RPMI7951 (cell line): ENCODE measurements around the gene TGFBR3. TPM values are rescaled to one million over a fixed set of nuclear protein-coding genes. Genes with fewer than 3 reads are reported as not detected.

ENCODE experiments used
- DNase-seq: peaks from one replicate; pipeline ENCODE4 v3.0.0-alpha.2; 2012; ENCODE audit warnings: low read depth
- total RNA-seq: library from RNA; depleted of rRNA; stranded (reverse); fragments of >200 nt; shearing (Covaris generic); gene quantifications from 2 replicates; pipeline ENCODE4 v1.2.3, GENCODE V29; 2014

Gene TGFBR3
- total RNA-seq, 1 experiment from 2014 or later: 7.3 TPM

DNA sequence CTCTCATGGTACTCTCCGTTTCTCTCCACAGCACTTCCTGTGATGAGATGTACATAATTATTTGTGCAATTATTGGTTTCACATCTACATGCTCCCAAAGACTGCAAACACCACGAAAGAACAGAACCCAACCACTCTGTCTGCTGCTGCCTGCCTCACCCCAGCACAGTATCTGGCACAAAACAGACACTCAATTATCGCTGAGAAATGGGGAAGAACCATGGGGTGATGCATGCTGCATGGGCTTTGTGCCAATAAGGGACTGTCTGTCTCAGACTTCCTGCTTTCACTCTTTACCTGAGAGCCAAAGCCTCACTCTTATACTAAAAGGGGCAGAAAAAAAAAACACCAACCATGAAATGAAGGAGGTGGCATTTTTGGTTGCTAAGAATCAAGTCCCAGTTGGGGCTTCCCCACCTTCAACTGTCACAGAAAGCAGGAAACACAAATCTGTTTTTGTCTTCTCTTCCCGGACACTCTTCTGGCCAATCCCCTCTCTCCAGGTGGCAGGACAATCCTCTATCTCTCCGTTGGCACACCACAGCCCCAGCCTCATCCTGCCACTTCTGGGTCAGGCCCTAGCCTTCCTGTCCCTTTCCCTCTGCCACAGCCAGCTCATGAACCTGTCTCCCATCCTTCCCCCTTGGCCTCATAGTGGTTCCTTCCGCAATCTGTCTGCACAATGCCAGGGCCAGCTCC, 82.0 kb downstream of the TGFBR3 start:
- DNase-seq: peak; percentile 23

DNA sequence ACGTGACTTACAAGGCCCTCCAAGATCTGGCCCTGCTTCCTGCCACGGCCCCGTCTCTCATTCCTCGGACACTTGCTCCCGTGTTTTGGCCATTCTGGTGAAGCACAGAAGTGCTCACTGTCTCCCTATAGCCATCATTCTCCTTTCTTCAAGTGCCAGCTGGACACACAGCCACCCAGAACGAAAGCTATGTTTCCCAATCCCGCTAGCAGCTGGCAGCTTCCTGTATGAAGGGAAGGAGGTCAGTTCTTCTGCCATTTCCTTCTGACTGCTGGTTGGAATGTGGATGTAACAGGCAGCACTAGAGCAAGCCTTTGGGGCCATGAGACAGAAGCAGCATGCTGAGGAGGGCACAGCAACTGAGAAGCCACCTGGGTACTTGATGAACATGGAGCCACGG, 82.8 kb downstream of the TGFBR3 start:
- DNase-seq: no peak

DNA sequence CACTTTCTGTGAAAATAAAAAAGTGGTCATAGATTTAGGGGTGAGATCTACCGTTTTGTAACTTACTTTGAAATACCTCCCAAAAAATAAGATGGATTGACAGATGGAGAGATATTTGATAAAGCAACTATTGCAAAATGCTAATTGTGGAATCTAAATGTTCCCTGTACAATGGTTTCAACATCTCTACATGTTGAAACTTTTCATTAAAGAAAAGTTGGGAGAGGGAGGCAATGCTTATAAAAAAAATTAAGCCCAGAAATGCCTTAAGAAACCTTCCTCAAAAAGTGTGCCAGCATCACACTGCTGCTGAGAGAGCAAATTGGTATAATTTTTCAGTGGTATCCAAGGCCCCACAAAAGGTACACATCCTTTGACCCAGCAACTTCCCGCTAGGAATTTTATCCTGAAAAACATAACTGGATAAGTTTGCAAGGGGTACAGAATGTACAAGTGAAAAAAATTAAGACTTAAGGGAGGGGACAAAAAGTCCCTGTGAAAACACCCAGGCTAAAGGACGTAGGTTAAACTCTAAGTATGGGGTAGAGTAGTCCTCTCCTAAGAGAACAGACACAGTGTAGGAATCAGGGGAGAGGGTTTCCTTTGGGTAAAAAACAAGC, 84.3 kb downstream of the TGFBR3 start:
- DNase-seq: no peak

DNA sequence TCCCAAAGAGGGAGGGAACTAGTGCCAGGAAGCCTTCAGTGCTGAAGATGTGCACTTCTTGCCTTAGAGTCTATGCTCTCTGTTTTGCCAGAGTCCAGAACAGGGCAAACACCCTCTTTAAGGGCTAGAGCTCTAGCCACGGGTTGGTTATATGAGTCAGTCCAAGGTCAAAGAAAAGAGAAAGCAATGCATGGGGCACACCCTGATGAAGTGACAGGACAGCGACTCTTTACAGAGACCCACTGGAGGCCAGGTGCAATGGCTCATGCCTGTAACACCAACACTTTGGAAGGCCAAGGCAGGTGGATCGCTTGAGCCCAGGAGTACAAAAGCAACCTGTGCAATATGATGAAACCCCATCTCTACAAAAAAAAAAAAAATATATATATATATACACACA, 86.1 kb downstream of the TGFBR3 start:
- no peak for DNase-seq

DNA sequence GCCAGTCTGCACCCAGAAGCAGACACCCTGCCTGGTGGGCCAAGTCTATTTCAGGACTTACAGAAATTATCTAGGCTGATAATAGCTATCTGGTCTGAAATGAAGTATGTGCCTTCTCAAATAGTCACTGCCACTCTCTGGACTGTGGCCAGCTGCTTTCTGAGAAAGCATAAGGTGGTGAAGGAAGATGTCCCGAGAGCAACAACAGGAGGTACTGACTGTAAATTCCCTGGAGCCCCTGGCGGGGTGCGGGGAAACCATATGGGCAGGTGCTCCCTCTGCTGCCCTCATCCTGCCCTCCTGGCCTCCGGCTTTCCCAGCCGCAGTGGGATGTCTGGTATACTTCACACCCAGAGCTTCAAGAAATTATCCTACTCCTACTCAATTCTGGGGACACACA, 86.8 kb downstream of the TGFBR3 start:
- no peak for DNase-seq

DNA sequence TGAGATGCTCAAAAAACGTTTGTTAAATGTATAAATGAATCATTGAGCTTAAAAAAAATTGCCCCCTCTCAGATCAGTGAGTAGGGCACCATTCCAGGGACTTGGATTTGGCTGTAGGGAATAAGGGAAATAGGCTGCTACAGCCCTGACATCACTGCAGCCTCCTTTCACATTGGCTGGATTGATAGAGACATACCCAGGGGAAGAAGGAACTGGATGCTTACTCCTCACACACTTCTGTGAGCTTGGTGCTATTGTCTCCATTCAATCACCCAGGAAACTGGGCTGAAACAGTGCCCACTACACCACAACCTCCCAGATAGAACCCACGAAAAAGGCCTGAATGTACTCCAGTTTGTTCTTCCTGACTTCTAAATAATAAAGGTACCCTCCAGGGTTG, 87.2 kb downstream of the TGFBR3 start:
- no peak for DNase-seq

DNA sequence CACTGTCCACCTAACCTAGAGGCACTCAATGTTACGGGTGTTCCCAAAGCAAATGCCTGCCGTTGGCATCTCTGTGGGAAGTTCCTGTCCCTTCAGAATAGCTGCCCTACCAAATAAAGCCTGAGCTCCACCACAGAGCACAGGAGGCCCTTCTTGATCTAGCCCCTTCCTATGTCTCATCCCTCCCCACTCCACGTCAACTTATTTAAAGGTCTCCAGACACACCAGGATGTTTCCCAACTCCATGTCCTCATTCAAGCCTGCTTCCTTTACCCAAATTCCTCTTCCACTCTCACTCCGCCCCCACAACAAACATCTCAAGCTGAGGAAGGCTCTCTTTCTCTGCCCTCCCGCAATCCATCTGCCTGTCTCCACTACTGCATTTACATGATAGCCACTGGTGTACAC, 87.7 kb downstream of the TGFBR3 start:
- DNase-seq: no peak

DNA sequence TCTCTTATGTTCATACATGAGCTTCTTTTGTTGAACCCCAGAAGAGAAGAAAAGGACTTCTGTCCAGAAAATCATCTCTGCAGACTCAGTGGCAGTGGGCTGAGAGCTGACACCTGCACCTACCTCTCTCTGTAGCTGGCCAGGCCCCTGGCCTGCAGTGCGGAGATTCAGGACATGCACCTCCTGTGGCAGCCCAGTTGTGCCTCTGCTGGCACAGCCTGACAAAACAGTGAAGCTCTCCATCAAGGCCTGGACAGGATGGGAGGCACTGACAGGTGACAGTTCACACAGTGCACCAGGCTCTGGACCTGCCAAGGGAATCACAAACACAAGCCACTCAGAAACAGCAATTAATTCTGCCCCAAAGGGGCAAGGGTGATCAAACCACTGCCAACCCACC, 88.8 kb downstream of the TGFBR3 start:
- no peak for DNase-seq

DNA sequence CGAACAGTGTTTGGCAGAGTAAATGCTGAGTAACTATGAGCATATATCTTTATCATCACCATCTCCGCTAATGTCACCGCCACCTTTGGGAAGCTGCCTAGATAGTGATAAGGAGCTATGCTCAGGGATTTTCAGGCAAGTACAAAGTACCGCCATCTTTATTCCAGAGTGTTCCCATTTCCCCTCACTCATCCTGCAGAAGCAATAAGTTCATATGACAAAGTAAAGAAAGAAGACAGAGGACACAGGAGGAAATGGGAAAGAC, 89.6 kb downstream of the TGFBR3 start:
- no peak for DNase-seq

DNA sequence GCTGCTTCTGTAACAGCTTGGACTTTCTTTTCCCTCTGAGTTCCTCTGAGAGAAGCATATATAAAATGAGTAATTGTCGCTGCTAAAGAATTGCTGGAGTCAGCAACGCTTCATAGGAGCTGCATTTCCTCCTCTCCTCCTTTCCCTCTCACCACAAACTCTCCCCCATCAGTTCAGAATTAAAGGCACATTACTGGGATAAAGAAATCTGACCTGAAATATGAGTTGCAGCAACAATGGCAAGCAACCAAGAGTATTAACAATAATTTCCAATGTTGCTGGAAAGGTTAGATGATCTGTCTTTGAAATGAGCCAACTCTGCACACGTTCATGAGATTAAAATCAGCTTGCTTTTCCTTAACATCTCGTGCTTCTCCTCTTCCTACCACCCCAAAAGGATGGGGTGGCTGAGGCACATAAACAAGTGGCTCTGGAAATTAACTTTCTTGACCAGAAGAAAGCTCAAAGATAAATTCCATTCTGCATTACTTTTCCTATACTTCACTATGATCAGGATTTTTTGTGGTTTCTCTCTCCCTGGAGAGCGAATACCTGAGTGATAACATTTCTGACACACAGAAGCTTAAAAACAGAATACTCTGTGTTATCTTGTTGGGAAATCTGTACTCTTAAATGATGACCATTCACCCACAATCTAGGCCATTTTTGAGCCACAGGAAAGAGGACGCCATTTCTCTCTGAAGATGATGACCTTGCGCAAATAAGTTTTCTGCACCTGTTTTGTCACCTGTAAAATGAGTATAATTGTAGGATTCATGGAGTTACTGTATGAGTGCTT, 90.2 kb downstream of the TGFBR3 start:
- no peak for DNase-seq

DNA sequence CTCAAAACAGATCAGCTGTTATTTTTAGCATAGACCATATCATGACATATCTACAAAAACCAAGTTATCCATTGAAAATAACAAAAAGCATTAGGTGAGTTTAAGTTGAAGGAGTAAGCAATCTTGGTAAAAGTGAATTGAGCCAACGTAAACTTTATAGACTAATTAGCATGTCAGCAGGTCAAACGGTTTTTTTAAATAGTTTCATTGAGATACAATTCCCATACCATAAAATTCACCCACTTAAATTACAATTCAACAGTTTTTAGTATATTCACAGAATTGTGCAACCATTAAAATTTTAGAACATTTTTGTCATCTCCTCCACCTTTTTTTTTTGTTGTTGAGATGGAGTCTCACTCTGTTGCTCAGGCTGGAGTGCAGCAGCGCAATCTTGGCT, 92.1 kb downstream of the TGFBR3 start:
- DNase-seq: no peak

DNA sequence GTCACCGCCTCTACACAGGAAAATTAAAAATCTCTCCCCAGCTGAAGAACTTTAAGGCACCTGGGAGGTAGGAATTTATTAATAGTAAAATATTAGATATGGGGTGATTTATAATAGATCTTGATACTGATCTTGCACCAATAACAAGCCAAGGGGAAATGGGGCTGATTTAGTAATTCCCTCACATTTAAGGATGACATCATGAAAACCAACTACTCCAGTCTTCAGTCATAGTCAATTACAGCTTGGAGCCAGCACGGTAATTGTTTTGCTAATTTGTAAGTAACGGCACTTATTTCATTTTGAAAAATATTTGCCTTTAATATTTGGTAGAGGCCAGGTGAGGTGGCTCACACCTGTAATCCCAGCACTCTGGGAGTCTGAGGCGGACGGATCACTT, 92.8 kb downstream of the TGFBR3 start:
- no peak for DNase-seq

DNA sequence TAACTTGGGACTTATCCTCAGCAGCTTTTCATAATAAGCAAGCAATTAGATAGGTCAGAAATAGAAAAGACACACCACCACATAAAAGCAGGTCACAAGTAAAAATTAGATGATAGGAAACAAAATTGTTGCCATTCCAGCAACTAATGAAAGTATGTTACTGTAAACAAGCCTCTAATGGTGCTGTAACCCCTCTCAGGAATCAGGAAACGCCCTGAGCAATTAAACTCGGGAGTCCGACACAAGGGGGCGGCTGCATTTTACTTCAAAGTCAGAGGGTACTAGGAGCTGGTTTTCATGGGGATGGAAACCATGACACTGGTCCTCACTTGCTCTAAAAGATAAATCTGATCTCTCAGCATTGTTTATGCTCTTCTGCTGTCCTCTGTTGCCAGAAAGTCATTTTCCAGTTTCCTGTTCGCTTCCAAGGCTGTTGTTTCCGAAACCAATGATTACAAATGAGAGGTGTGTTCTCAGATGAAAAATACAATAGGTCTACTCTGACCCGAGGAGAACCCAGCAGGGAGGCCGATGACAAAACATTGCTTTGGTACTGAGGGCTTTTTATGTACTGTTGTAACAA, 93.4 kb downstream of the TGFBR3 start:
- no peak for DNase-seq

DNA sequence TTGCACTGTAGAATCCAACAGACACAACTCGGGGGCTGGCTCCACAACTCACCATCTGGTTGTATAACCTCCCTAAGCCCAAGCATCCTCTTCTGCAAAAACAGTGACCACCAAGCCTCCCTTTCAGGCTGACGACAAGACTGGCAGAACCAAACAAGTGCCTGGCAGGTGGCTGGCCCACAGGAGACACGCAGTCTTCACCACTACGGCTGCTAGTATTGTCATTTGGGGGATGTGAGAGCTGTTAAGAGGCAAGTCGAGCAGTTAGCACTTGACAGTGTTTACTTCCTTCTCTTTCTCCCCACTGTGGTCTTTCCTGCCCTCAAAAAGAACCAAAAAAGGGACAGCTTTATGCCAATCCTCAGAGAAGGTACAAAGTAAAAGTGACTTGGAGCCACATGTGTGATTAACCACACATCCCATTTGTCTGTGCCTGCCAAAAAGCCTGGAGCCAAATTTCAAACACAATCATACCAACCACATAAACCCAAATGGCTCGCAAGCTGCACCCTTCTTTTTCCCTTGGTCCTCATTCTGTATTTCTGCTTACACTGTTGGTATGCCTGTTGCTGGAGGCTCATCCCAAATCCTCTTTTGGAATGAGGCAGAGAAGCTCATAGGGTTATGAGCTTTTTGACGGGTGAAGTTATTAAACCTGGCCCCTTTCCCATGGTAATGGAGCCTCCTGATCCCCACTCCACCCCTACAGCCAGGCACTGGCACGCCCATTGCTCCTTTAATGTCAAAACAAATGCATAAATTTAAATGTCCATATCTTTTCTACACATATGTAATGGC, 94.1 kb downstream of the TGFBR3 start:
- peak; percentile 77 for DNase-seq

DNA sequence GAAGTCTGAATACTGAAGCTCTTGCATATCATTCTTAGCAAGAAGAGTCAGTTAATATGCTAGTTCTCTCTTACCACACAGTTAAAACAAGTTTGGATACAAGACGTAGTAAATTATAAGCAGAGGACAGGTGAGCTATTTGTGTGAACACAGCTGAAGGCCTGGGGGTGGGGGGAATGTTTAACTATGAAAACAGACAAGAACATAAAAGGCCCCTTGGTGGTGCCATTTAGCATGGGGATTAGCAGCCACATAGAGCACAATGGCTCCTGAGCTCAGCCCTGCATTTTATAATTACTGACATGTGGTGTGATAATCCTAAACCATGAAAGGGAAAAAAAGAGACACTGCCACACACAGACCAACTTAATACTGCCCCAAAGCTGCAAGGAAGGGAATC, 94.8 kb downstream of the TGFBR3 start:
- DNase-seq: peak; percentile 28

DNA sequence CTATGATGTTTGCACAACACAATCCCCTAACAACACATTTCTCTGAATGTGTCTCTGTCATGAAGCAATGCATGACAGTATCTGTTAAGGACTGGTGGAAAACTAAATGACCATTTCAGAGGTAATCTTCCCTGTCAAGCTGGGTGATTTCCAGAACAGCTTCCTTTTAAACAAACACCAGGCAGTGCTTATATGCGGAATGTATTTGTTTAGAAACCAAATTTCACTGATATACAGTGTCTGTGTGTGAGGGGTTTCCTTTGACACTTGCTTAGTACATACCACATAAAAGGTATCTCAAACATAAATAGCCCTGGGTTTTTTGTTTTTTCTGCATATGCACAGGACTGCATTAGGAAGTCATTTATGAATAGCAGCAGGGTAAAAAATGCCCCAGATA, 95.6 kb downstream of the TGFBR3 start:
- DNase-seq: no peak

DNA sequence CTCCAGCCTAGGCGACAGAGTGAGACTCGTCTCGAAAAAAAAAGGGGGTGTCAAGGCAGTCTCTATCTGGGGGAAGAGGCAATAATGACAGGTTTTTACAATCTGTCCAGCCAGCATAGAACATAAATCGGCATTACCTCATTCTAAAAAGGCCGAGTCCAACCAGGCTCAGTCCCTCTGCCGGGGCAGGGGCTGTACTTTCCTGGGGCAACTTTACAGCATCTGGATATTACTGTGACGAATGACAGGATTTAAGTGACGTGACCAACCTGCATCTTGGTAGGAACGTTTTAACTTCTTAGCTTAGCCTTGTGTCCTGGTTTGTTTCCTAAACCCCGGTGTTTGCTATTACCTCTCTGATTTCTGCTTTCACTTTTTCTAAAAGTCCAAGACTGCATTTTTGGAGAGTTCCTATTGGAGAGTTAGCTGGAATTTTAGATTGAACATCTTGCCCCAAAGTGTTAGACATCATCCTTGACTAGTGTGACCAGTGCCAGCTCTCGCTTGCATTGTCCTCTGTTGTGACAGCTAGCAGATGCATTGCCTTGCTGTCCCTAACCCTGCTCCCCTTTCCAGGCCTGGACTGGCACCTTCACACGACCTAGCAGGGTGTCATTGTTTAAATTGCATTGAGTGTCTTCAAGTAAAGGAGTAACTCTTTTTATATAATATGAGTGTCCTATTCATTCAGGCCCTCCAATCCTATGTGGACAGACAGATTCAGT, 96.5 kb downstream of the TGFBR3 start:
- no peak for DNase-seq

DNA sequence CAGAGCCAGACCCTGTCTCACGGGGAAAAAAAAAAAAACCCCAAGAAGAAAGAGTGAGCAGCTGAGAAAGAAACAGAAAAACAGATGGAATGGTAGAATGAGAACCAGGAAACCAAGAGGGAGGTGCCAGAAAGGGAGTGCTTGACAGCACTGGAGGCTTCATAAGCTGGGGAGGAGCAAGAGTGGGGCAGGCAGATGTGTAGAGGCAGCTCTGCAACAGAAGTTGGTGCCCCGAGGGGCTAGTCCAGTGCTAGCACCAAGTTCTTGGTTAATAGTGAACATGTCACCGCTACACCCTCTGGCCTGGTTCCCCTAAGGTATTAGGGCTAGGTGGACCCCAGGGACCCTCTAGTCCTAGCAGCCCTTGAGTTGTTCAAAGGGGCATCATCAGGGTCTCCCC, 98.0 kb downstream of the TGFBR3 start:
- DNase-seq: no peak

DNA sequence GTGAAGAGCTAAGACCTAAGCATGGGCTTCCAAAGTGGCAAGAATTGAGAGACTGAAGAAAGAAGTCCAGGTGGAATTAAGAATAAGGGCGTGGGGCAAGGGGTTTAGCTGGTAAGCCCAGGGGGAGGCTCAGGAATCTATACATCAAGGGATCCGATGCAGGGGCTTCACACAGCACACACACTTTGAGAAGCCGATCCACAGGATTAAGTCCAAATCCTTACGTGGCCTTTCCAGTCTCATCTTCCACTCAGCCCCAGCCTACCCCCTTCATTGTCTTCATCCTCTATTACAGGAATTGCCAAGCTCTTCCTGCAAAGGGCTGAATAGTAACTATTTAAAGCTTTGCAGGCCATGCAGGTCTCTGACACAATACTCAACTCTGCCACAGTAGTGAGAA, 101.3 kb downstream of the TGFBR3 start:
- no peak for DNase-seq

DNA sequence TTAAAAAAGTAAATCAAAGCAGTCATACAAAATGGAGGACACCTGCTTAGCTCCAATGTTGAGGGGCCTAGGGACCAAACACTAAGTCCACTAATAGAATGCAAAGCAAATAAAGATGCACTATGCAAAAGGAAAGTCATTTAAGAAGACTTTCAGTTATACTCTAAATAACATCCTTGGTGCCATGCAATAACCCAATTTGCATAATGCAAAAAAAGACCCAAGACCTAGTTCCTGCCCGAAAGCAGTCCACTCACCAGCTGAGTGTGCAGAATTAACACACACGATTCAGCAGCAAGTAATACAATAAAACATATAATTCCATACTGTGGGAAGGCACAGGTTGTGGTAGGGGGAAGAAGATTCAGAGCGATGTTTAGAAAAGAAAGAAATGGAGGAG, 101.8 kb downstream of the TGFBR3 start:
- no peak for DNase-seq

DNA sequence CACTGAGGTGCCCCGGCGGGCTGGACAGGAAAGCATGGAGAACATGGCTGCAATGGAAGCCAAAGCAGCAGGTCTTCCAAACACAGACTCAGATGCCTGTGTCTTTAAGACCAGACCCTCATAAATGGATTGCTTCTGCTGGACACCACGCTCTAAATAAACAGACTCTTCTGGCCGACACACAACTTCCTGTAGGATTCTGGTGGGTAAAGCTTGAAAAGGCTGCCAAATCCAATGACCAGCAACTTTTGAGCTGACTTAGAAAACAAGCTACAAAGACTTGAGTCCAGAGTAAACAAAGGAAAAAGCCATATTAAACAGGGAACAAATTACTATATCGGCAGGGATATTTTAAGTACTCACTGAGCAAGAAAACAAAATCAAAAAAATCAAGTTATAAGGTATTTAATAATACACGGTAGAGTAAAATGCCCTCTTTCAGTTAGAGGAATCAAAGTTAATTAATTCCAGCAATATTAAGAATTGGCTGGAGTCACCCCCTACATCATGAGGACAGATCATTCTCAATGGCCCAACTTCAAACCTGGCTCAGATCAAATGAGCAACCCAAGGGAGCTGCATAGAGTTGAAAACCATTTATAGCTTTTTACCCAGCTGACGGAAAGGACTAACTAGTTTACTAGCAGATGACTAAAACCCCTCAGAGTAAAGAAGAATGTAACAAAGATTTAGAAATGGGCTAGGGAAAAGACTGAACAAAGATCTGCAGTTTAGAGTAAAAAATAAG, 102.4 kb downstream of the TGFBR3 start:
- peak; percentile 52 for DNase-seq
